BJ (cell line): ENCODE data around the gene DNTTIP2. TPM values are rescaled to one million over a fixed set of nuclear protein-coding genes. Genes with fewer than 3 reads are reported as not detected.

Source experiments
- CTCF ChIA-PET: fragments of 350-600 bp; formaldehyde crosslinking; extraction: SDS; loops from one replicate; lab custom pipeline; 2021; ENCODE audit warnings: antibody characterized with exemption, inconsistent platforms; lab: Yijun Ruan, JAX
- POLR2A ChIA-PET: fragments of 300-600 bp; sonication (Branson Sonifier 250); formaldehyde crosslinking; extraction: SDS; loops from one replicate; lab custom pipeline; 2021; ENCODE audit warnings: antibody characterized with exemption; lab: Charles Lee
- DNase-seq: peaks from one replicate; pipeline ENCODE4 v3.0.0-alpha.2; 2011; ENCODE audit warnings: low read depth
- H3K27me3 ChIP-seq: 2 replicates; pipeline ENCODE4 v1.6.0; 2011; ENCODE audit warnings: low read length; ENCODE audit not compliant: control insufficient read depth, insufficient read depth
- H3K36me3 ChIP-seq: 2 replicates; pipeline ENCODE4 v1.5.1; 2011; ENCODE audit warnings: low read length; ENCODE audit not compliant: control insufficient read depth, insufficient read depth
- H3K4me3 ChIP-seq: 2 replicates; pipeline ENCODE4 v1.5.1; 2011; ENCODE audit warnings: low read depth, mild to moderate bottlenecking, control low read depth, low read length
- CTCF ChIP-seq: IDR thresholded peaks from 2 replicates; pipeline ENCODE4 v1.5.1; 2011; ENCODE audit warnings: low read depth, mild to moderate bottlenecking, control low read depth, inconsistent platforms, low read length, moderate library complexity; ENCODE audit not compliant: insufficient read depth
- polyA plus RNA-seq: library from polyadenylated mRNA; depleted of rRNA; stranded (reverse); fragments of >200 nt; gene quantifications from 2 replicates; pipeline ENCODE4 v1.2.3, GENCODE V29; 2011

Gene DNTTIP2
- polyA plus RNA-seq, 1 experiment, result 10.4 TPM

- Histone ChIP-seq H3K36me3 (peaks cover 8% of the 10 kb centered on the region), H3K27me3 (no peaks in the 10 kb centered on the region), H3K4me3 (no peak overlapping the region)
- ChIA-PET CTCF (interaction anchor here (0.8 kb wide), 1 partner anchor 58 kb away, joined by 3 read pairs; no protein-coding TSS in a partner anchor), POLR2A (no interaction called here)
- TF ChIP-seq CTCF, result no peak
- DNase-seq, result no peak
Measured at GRCh38 chr1:93899543-93900207, 20.7 kb upstream of the DNTTIP2 start.

GRCh38 chr1:93888900-93889299 lies 9.9 kb upstream of the DNTTIP2 start:
- CTCF ChIA-PET, result no interaction called here
- no peak for DNase-seq
- no peak for TF ChIP-seq CTCF
- POLR2A ChIA-PET, result no interaction called here
- no peak overlapping the region for H3K4me3 ChIP-seq
- H3K27me3 ChIP-seq, result no peaks in the 10 kb centered on the region
- H3K36me3 ChIP-seq, result peaks cover 3% of the 10 kb centered on the region

- CTCF ChIA-PET, result interaction anchor here (0.6 to 1.5 kb wide), 3 partner anchors 11 to 13 kb away, joined by 3 to 4 read pairs (median 3); no protein-coding TSS in a partner anchor
- no peak for DNase-seq
- no peaks in the 10 kb centered on the region for H3K27me3 ChIP-seq
- POLR2A ChIA-PET, result no interaction called here
- H3K36me3 ChIP-seq, result no peaks in the 10 kb centered on the region
- no peak overlapping the region for H3K4me3 ChIP-seq
- TF ChIP-seq CTCF, result no peak
Measured at GRCh38 chr1:93882269-93882668, 3.3 kb upstream of the DNTTIP2 start.

GRCh38 chr1:93880731-93881130 lies 1.7 kb upstream of the DNTTIP2 start:
- peaks cover 1% of the 10 kb centered on the region for H3K36me3 ChIP-seq
- no peak for DNase-seq
- TF ChIP-seq CTCF, result no peak
- ChIA-PET POLR2A (no interaction called here), CTCF (interaction anchor here (1.8 kb wide), 1 partner anchor 146 kb away, joined by 5 read pairs; no protein-coding TSS in a partner anchor)
- H3K27me3 ChIP-seq, result no peaks in the 10 kb centered on the region
- H3K4me3 ChIP-seq, result no peak overlapping the region

GRCh38 chr1:93878501-93878888 lies 511 bp downstream of the DNTTIP2 start:
- ChIA-PET CTCF (interaction anchor here (0.9 kb wide), 1 partner anchor 574 kb away, joined by 3 read pairs; no protein-coding TSS in a partner anchor), POLR2A (no interaction called here)
- no peak for TF ChIP-seq CTCF
- Histone ChIP-seq H3K36me3 (peaks cover 6% of the 10 kb centered on the region), H3K4me3 (peak overlapping the region; percentile 93), H3K27me3 (no peaks in the 10 kb centered on the region)
- DNase-seq, result no peak
